GM19467 (cell line): ENCODE data around the gene SLC25A48.
"Not testable (repeated sequence)": the region's sequence is repeated elsewhere in the genome, so short reads cannot be mapped to it uniquely, and the experiment has no call there.

ENCODE experiments used
- ATAC-seq: cut with Tn5 transposase; IDR thresholded peaks from one replicate; pipeline ENCODE4 v1.9.1; 2021; ENCODE audit warnings: mild to moderate bottlenecking, moderate library complexity; ENCODE audit not compliant: unreplicated experiment

SLC25A48 gene

DNA sequence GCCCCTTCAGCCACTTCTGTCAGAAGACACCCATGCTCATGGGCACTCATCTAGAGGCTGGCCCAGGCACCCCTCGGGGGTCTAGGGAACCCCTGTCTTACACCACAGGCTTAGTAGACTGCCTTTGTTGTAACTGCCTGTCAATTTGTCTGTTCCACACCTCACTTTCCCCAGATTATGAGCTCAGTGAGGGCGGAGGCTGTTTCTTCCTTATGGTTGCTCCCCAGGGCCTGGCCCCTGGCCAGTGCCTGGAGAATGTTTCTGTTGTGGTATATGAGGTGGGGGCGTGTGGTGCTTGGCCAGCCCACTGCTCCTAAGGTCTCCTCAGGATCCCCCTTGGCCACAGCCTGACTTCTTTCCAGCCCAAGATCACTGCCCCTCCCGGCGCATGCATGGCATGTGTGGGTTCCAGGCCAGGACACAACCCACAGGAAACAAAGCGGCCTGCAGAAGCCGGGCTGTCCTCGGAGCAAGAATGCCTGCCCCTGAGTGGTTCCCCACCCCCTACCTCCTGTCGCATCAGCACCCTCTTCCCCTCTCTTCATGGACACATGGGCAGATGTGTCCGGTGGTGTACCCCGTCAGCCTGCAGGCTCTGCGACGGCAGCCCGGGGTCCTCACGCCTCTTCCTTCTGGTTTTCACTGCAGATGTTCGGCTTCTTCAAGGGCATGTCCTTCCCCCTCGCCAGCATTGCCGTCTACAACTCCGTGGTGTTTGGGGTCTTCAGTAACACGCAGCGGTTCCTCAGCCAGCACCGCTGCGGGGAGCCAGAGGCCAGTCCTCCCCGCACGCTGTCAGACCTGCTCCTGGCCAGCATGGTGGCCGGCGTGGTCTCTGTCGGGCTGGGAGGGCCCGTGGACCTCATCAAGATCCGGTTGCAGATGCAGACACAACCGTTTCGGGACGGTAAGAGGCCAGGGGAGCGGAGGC lies 17.7 kb downstream of the SLC25A48 start:
- no peak for ATAC-seq

DNA sequence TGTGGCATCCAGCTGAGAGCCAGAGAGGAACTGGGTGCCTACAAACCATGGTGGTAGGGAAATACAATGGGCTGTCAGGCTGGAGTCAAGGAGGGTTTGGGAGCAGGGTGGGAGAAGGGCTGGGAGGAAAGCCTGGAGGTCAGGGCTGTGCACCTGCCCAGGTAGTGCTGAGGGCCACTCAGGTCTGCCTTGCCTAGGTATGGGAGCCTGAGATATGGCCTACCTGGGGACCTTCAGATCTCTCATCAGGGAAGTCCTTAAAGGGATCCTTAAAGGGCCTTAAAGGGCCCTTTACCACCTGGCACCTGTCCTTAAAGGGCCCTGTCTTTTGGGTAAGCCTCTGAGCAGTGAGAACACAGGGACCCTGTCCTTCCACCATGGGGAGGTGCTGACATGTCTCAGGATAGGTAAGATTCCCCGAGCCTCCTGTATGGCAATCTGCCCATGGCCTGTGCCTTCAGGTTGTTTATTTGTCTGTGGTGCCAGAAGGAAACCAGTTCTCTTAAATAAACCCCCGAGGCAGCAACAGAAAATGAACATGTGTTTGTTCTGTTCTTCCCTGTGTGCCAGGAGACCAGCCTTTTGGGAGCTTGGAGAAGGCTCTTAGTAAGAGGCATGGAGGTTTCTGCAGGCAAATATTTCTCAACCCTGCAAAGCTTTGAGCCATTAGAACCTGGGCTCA lies 23.3 kb downstream of the SLC25A48 start:
- no peak for ATAC-seq

DNA sequence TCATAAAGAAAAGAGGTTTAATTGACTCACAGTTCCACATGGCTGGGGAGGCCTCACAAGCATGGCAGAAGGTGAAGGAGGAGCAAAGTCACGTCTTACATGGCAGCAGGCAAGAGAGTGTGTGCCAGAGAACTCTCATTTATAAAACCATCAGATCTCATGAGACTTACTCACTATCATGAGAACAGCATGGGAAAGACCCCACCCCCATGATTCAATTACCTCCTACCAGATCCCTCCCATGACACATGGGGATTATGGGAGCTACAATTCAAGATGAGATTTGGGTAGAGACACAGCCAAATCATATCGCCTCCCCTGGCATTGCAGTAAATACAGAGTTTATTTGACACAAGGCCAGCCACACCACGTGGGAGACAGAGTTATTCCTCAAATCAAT lies 24.7 kb downstream of the SLC25A48 start:
- not testable (repeated sequence) for ATAC-seq

DNA sequence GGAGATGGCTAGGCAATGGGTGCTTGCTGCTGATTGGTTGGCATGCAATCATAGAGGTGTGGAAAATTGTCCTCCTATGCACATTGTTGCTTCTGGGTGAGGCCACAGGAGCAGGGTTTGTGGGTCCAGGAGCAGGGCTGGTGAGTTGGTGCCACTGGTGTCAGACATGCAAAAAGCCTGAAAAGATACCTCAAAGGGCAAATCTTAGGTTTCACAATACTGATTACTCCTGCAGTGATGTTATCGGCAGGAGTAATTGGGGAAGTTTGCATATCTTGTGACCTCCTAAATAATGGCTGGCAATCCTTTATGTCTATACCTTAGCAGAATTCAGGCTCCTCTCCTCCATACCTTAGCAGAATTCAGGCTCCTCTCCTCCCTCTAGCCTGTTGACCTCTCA lies 25.2 kb downstream of the SLC25A48 start:
- ATAC-seq, result no peak

DNA sequence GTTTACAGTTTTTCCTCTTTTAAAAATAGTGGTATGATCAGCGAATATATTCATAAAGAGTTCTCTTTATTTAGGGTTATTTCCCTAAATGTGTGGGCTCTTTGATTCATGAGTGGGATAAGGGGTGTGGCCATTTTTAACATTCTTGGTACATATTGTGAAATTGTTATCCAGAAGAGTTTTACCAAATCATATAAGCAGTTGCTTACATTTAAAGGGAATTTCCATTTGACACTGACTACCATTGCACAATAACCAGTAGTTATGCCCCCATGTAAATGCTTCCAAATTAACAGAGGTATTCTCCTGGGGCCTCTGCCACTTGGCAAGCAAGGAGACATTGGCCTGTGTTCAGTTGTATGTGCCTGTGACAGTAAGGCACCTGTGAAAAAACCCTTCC lies 27.2 kb downstream of the SLC25A48 start:
- no peak for ATAC-seq

DNA sequence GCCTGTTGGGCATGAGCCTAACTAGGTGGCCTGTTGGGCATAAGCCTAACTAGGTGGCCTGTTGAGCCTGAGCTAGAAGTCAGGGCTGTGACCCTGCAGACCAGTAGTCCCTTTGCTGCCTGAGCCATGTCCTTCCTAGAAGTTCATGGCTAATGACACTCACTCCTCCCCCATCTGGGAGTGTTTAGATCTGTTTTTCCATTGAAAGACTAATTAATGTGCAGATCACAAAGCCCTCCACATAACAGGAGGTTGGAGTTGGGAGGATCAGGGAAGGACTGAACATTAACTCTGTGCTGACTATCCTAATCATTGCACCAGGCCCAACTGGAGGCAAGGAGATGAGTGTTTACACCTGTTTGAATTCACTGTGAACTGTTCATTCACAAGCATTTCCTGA lies 27.6 kb downstream of the SLC25A48 start:
- ATAC-seq, result no peak

DNA sequence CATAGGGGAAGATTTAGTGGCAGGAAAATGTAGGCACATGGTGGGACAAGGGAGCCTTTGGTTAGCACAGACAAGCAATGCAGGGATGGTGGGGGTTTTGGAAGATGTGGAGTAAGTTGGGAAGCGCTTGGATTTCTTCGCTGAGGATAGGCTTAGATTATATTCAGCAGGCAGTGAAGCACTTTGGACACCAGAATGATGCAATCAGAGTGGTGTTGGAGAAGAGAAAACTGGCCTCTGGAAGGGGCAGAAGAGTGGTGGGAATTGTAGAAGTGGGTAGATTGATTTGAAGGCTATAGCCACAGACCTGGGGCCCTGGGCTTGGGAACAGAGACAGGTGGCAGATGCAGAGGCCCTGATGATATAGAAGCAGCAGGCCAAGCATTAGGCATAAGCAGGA lies 28.3 kb downstream of the SLC25A48 start:
- no peak for ATAC-seq

DNA sequence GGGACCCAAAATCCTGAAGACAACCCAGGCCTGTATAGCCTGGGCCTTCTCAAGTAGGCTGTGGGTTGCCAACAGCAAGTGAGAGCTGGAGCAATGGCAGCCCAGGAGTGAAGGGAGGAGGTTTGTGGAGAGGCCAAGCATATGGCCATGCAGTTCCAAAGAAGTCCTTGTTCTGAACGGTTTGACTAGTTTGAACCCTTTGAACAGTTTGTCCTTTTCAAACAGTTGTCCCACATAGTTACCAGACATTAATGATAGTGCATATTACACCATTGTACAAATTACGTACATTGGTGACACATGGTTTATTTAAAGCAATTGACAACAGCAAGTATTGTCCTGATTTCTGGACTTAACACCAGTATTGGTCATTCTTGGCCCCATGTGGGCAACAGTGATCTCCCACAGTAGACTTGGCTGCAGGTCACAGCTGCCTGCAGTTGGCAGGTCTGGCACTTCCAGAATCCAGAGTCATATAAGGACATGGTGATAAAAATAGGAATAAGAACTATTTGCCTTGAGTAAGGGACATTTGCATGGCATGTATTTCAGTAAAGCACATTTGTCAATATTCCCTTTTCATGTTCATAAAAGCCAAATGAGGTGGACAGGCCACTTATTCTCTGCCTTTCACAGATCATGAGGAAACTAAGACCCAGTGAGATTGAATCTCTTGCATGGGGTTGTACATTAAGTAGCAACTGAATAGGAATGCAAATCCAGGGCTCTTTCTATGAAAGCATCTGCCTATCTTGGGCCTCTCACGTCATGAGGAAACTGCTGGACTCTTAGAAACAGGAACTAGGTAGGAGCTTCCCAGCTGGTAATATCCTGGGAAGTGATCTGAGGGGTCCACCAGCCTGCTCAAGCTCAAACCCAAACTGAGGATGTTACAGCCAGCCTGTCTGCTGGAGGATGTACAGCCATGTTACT lies 30.3 kb downstream of the SLC25A48 start:
- no peak for ATAC-seq

DNA sequence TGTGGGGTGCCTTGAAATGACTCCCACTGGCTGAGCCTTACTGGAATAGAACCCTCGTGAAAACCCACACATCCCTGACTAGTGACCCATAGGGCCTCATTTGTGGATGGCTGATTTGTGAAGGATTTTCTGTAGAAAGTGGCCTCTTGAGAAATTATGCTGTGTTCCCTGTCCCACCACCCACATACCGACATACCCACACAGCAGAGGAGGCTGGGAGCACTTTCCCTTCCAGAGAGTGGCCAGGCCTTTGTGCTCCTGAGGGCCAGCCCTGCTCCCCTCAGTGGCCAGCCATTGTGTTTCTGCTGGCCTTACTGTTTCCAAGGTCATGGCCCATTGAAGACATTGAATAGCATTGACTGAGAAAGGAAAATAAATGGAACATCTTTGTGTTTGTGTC lies 31.6 kb downstream of the SLC25A48 start:
- no peak for ATAC-seq

DNA sequence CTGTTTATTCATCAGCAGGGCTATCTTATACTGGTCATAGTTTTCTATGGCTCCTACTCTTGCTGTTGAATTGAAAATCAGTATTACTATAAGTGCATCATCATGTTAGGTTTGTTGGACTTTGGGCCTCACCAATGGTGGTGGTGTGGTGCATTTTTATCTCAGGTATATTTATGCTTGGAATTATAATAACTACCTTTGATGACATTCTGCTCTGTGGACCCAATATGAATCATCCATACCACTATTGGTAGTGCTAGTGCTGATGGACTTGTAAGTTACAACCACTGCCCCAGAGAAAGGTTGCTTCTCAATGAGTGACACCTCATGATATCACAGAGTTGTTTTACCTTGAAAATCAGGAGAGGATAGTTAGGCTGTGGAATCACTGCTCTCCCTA lies 33.1 kb downstream of the SLC25A48 start:
- ATAC-seq, result no peak

DNA sequence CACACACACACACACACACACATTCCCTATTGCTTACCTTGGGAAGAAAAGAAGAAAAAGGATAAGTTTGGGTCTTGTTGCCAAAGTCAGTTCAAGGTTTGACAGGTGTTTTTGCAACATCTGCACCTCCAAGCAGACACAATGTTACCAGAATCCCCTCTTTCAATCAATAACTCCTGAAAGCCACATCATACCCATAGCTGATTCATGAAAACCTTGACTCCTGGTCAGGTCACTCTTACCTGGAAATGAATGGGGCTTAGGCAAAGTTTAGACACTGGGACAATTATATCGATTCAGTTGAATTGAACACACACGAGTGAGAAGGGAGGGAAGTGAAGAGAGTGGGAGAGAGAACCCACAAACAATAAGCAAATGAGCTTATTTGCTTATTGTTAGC lies 34.2 kb downstream of the SLC25A48 start:
- ATAC-seq, result no peak

DNA sequence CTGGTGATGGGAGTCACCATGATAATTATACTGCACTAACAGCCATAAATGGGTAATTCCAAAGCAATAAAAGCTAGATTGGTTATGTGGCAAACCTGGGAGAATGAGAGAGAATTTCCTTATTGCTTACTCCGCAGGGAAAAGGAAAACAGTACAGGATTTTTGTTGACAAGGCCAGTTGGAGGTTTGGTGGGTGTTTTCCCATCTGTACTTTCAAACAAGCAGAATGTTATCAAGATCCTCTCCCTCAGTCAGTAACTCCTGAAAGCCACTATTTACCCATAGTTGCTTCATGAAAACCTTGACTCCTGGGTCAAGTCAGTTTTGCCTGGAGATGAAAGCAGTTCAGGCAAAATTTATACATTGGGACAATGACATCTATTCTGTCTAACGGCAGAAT lies 34.8 kb downstream of the SLC25A48 start:
- no peak for ATAC-seq

DNA sequence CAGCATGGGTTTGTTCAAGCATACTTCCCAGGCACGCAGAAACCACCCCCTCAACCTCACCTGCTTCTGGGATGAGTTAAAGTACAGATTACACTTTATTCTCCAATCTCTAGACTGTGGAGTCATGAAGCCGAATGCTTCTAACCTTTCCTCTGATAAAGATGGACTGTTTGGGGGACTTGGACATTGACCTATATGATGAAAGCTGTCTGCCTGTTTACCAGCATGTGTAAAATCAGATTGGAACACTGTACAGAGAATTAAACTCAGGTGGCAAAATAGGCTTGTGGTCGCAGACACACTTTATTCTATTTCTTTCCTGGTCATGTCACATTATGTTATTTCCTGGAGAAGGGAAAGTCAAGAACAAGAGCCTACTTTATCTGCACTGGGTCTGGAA lies 35.5 kb downstream of the SLC25A48 start:
- ATAC-seq, result no peak

DNA sequence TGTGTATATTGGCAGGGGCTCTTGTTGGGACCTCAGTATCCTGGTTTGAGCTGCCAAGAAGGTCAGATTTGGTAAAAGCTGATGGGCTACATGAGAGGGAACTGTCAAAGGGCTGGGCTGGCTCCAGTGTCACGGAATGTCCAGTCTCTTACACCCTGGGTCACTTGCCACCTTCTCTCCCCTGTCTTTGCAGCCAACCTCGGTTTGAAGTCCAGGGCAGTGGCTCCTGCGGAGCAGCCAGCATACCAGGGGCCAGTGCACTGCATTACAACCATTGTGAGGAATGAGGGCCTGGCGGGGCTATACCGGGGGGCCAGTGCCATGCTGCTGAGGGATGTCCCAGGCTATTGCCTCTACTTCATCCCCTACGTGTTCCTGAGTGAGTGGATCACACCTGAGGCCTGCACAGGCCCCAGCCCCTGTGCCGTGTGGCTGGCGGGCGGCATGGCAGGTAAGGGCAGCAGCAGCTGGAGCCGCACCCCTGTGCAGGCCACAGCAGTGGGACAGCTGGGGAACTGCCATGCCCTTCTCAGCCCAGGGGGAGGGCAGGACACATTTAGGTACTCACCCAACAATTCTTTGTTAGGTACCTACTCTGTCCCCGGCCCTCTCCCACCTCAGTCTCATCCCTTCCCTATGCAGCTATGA lies 36.9 kb downstream of the SLC25A48 start:
- no peak for ATAC-seq

DNA sequence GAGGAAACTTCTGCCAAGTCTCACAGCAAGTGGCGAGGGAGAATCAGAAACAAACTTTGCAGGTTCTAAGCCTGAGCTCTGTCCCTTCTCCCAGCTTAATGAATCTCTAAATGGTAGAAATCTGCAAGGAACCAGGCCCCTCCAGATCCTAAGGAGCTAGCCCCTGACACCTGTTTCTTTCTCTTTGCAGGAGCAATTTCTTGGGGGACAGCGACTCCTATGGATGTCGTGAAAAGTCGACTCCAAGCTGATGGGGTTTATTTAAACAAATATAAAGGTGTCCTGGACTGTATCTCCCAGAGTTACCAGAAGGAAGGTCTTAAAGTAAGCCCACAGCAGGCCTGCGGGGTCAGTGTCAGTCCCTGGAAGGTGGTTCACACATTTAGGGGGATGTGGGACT lies 39.4 kb downstream of the SLC25A48 start:
- ATAC-seq, result no peak

DNA sequence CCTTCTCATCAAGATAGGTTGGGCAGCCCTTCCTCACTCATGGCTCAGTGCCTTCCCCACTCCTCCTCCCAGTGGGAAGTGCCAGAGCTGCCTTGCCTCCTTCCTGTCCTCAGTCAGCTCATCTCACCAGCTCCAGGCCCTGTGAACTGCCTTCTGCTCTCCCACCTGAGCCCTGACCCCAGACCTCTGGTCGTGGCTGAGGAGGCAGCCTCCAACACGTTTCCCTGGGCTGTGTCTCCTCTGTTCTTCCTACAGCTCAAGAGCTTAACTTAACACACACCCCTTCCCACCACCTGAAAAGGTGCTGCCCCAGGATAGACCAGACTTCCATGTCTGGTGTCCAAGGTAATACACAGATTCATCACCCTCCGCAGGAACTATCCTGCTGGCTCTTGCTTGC lies 40.0 kb downstream of the SLC25A48 start:
- ATAC-seq, result no peak

DNA sequence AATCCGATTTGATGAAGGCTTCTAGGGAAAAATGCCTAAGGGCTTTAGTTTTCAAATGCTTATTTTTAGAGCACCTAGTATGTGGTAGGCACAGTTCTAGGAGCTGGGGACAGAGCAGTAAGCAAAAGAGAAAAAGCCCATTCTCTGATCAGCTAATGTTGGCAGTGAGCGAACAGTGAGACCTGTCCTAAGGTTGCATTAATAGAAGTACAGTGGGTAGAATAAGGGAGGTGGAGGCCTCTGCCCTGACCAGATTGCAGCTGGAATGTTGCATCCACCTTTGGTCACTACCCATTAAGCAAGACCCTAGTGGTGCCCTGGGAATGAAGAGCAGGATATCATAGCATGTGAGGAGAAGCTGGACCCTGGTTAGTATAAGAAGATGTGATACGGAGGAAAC lies 41.1 kb downstream of the SLC25A48 start:
- ATAC-seq, result no peak

DNA sequence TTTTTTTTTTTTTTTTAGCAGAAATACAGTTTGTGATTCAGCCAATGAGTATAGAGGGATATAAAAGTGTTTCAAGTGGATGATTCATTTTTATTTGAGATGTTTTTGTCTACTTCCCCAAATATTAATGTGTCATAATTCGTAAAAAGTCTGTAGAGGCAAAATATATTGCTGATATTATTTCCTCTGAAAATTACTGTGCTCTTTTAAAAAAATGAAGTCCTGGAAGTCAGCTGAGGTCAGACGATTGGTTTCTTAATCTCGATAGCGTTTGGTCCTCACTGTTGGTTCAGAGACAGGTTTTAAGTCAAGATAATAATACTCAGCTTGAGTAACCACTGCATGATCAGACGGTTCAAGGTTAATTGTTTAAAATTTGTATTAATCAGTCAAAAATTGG lies 41.7 kb downstream of the SLC25A48 start:
- no peak for ATAC-seq

DNA sequence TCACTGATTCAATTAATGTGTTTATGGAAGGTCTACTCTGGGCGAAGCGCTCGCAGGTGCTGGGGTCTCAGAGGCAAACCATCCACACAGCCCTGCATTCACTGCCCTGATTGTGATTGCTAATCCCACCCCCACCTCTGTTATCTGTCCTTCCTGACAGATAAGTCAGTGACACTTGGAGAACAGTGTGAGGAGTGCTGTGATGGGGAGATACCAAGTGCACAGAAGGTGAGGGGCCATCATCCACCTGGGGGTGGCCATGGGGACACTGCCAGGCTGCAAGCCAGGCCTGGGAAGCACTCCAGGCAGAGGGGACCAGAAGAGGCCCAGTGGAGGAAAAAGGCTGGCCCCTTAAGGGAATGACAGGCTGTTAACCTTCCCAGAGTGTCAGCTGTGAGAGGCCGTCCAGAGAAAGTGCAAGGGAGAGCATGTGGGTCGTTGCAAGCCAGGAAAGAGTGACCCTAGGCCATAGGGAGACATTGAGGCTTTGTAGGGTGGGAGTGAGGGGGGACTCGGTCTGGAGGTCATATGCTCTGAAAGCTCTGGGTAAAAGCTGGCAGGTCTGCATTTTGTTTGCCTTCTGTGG lies 43.2 kb downstream of the SLC25A48 start:
- no peak for ATAC-seq

DNA sequence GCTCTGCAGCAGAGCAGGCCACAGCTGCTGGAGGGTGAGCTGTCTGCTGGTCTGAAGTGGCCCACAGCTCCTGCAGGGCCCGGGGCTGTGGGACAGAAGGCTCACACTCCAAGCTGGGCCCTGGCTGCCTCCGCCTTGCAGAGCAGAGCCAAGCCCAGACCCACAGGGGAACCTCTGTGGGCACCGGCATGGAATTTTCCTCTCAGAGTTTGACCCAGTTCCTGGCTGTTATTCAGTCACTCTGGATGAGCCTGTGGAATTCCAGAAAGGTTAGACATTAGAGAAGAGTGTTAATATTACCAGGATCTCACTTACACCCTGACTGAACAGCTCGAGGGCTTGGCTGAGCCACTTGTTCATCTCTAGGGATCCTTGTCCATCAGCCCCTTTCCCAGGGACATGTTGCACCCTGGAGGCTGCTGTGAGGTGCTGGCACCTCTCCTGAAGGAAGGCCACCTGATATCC lies 43.7 kb downstream of the SLC25A48 start:
- ATAC-seq, result no peak
